GM12878 (cell line): ENCODE measurements around the gene EI24. TPM values are rescaled to one million over a fixed set of nuclear protein-coding genes. Genes with fewer than 3 reads are reported as not detected.

Experiments
- ASH2L ChIP-seq: fragments of 300-600, 200-600 bp; sonication (generic); IDR thresholded peaks from 2 replicates; pipeline ENCODE4 v1.6.1; 2017; ENCODE audit warnings: low read depth, mild to moderate bottlenecking, borderline replicate concordance
- CREB1 ChIP-seq: IDR thresholded peaks from 2 replicates; pipeline ENCODE4 v1.6.1; 2012; ENCODE audit warnings: low read depth, mild to moderate bottlenecking, inconsistent platforms
- EED ChIP-seq: sonication (generic); IDR thresholded peaks from 2 replicates; pipeline ENCODE4 v1.6.1; 2016; ENCODE audit warnings: antibody characterized with exemption, low read depth
- HDAC2 ChIP-seq: fragments of 200-600 bp; sonication (generic); IDR thresholded peaks from 2 replicates; pipeline ENCODE4 v1.6.1; 2017
- HDAC6 ChIP-seq: fragments of 200-600 bp; sonication (generic); IDR thresholded peaks from one replicate; pipeline ENCODE4 v1.8.0; 2017; ENCODE audit warnings: antibody characterized with exemption; ENCODE audit not compliant: unreplicated experiment
- IKZF1 ChIP-seq: fragments of 450-650 bp; conservative IDR thresholded peaks from 2 replicates; pipeline ENCODE4 v1.6.1; 2017; ENCODE audit warnings: antibody characterized with exemption, mild to moderate bottlenecking
- IKZF2 ChIP-seq, 2 experiments: fragments of 450-650 bp; IDR thresholded peaks; 2 replicates each; pipeline ENCODE4 v1.6.1; 2017; ENCODE audit warnings: mild to moderate bottlenecking in 2 of 2, moderate library complexity in 2 of 2
- MTA3 ChIP-seq: IDR thresholded peaks from 2 replicates; pipeline ENCODE4 v1.6.1; 2012; ENCODE audit warnings: low read length, inconsistent platforms, borderline replicate concordance
- RFX5 ChIP-seq: IDR thresholded peaks from 2 replicates; pipeline ENCODE4 v1.6.1; 2011; ENCODE audit warnings: low read depth, low read length, improper control_type of control experiment
- RUNX3 ChIP-seq: IDR thresholded peaks from 2 replicates; pipeline ENCODE4 v1.6.1; 2012; ENCODE audit warnings: low read length, inconsistent platforms
- TARDBP ChIP-seq: IDR thresholded peaks from 2 replicates; pipeline ENCODE4 v1.6.1; 2016; ENCODE audit warnings: borderline replicate concordance
- ZNF274 ChIP-seq: IDR thresholded peaks from one replicate; pipeline ENCODE4 v1.8.0; 2011; ENCODE audit not compliant: insufficient read length, insufficient read depth
- polyA plus RNA-seq, 11 experiments: library from polyadenylated mRNA; depleted of rRNA in 4 of 11; unstranded in 6 of 11; stranded (reverse) in 5 of 11; fragments of >200 nt; fragmentation: Nextera tagmentation in 4 of 11; fragmentation: Illumina TruSeq in 1 of 11; extraction: Ambion mirVana in 4 of 11; extraction: Trizol in 1 of 11; gene quantifications; 1 replicate in 1 of 11; 2 replicates in 10 of 11; pipeline versions ENCODE4 v1.2.1 to v1.2.3, GENCODE V29; 2011 to 2016; ENCODE audit warnings: inconsistent platforms in 2 of 11, missing spikeins in 2 of 11, low read depth in 1 of 11
- total RNA-seq, 4 experiments: library from RNA; depleted of rRNA in 3 of 4; stranded (reverse); fragments of >200 nt in 3 of 4; fragmentation: Illumina TruSeq in 1 of 4; extraction: Trizol in 1 of 4; gene quantifications; 2 replicates each; pipeline versions ENCODE4 v1.2.1 to v1.2.3, GENCODE V29; 2013 to 2021
- TF ChIP-seq, protein P1 (sequence below): IDR thresholded peaks from 2 replicates; pipeline ENCODE4 v1.6.1; 2012; ENCODE audit warnings: low read depth, low read length, improper control_type of control experiment
- TF ChIP-seq, protein P2 (sequence below): fragments of 450-650 bp; IDR thresholded peaks from 2 replicates; pipeline ENCODE4 v1.6.1; 2016; ENCODE audit warnings: mild to moderate bottlenecking, moderate library complexity, borderline replicate concordance
- TF ChIP-seq, protein P3 (sequence below): IDR thresholded peaks from 2 replicates; pipeline ENCODE4 v1.6.1; 2011; ENCODE audit warnings: borderline replicate concordance, low read depth, mild to moderate bottlenecking, moderate library complexity, low read length; ENCODE audit not compliant: insufficient read depth, poor library complexity, severe bottlenecking
- TF ChIP-seq, protein P4 (sequence below): IDR thresholded peaks from 2 replicates; pipeline ENCODE4 v1.6.1; 2012; ENCODE audit warnings: mild to moderate bottlenecking, low read depth, low read length

EI24 gene
- total and polyA plus RNA-seq, 10 of the 15 experiments (the other 5 are each of a cell fraction or from before 2014, with no cell fraction given) = 20.3 to 127 (median 70.4) TPM

DNA sequence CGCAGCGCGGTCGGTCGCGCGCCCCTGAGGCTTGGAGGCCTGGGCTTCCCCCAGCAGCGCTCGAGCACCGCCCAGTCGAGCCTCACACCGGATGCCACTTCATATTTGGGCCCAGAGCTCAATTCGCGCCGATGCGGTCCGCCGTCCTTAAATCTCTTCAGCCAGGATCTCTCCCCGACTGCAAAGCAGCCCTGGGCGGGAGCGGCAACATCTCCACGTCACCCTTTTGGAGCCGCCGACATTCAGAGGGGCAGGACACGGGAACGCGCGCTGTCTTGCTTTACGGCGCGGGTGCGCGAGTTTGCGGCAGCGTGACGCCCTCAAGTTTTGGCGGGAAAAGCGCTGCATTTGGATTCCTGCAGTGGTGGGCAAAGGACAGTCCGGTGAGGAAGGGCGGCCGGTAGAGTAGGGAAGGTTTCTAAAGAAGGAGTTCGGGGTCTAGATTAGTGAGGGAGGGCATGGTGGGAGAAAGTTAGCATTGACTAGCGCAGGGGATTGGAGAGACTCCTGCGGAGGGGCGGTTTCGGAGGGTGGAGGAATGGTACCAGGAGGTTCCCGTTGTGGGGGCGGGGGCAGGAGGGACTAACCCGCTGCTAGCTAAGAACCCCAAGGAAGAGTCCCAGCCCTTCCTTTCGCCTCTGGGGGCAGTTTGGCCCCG is 56.5 kb downstream of the EI24 start (continued):
- TF ChIP-seq TARDBP = 0 out of 2 replicates have a peak, but pooled peaks have one; percentile 30
- TF ChIP-seq IKZF2 (IDR thresholded peaks at IDR 0.05) = peak; percentile 27 to 29; a peak in 2 of 4 replicates
- peak; percentile 54; the same call in 1 of the 2 replicates for TF ChIP-seq MTA3
- TF ChIP-seq ASH2L = peak; percentile 100
- TF ChIP-seq RUNX3 = peak; percentile 73
- no peak for TF ChIP-seq ZNF274
- TF ChIP-seq HDAC2 = no peak
- TF ChIP-seq, protein P1, sequence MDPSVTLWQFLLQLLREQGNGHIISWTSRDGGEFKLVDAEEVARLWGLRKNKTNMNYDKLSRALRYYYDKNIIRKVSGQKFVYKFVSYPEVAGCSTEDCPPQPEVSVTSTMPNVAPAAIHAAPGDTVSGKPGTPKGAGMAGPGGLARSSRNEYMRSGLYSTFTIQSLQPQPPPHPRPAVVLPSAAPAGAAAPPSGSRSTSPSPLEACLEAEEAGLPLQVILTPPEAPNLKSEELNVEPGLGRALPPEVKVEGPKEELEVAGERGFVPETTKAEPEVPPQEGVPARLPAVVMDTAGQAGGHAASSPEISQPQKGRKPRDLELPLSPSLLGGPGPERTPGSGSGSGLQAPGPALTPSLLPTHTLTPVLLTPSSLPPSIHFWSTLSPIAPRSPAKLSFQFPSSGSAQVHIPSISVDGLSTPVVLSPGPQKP = peak; percentile 72; the same call in 1 of the 2 replicates
- TF ChIP-seq HDAC6 = peak; percentile 80
- peak; percentile 92 for TF ChIP-seq CREB1
- TF ChIP-seq IKZF1 = peak; percentile 67
- TF ChIP-seq RFX5 = no peak
- TF ChIP-seq, protein P2, sequence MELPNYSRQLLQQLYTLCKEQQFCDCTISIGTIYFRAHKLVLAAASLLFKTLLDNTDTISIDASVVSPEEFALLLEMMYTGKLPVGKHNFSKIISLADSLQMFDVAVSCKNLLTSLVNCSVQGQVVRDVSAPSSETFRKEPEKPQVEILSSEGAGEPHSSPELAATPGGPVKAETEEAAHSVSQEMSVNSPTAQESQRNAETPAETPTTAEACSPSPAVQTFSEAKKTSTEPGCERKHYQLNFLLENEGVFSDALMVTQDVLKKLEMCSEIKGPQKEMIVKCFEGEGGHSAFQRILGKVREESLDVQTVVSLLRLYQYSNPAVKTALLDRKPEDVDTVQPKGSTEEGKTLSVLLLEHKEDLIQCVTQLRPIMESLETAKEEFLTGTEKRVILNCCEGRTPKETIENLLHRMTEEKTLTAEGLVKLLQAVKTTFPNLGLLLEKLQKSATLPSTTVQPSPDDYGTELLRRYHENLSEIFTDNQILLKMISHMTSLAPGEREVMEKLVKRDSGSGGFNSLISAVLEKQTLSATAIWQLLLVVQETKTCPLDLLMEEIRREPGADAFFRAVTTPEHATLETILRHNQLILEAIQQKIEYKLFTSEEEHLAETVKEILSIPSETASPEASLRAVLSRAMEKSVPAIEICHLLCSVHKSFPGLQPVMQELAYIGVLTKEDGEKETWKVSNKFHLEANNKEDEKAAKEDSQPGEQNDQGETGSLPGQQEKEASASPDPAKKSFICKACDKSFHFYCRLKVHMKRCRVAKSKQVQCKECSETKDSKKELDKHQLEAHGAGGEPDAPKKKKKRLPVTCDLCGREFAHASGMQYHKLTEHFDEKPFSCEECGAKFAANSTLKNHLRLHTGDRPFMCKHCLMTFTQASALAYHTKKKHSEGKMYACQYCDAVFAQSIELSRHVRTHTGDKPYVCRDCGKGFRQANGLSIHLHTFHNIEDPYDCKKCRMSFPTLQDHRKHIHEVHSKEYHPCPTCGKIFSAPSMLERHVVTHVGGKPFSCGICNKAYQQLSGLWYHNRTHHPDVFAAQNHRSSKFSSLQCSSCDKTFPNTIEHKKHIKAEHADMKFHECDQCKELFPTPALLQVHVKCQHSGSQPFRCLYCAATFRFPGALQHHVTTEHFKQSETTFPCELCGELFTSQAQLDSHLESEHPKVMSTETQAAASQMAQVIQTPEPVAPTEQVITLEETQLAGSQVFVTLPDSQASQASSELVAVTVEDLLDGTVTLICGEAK = peak; percentile 45; the same call in 1 of the 2 replicates
- no peak for TF ChIP-seq EED
- TF ChIP-seq, protein P3, sequence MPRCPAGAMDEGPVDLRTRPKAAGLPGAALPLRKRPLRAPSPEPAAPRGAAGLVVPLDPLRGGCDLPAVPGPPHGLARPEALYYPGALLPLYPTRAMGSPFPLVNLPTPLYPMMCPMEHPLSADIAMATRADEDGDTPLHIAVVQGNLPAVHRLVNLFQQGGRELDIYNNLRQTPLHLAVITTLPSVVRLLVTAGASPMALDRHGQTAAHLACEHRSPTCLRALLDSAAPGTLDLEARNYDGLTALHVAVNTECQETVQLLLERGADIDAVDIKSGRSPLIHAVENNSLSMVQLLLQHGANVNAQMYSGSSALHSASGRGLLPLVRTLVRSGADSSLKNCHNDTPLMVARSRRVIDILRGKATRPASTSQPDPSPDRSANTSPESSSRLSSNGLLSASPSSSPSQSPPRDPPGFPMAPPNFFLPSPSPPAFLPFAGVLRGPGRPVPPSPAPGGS = peak; percentile 14
- TF ChIP-seq, protein P4, sequence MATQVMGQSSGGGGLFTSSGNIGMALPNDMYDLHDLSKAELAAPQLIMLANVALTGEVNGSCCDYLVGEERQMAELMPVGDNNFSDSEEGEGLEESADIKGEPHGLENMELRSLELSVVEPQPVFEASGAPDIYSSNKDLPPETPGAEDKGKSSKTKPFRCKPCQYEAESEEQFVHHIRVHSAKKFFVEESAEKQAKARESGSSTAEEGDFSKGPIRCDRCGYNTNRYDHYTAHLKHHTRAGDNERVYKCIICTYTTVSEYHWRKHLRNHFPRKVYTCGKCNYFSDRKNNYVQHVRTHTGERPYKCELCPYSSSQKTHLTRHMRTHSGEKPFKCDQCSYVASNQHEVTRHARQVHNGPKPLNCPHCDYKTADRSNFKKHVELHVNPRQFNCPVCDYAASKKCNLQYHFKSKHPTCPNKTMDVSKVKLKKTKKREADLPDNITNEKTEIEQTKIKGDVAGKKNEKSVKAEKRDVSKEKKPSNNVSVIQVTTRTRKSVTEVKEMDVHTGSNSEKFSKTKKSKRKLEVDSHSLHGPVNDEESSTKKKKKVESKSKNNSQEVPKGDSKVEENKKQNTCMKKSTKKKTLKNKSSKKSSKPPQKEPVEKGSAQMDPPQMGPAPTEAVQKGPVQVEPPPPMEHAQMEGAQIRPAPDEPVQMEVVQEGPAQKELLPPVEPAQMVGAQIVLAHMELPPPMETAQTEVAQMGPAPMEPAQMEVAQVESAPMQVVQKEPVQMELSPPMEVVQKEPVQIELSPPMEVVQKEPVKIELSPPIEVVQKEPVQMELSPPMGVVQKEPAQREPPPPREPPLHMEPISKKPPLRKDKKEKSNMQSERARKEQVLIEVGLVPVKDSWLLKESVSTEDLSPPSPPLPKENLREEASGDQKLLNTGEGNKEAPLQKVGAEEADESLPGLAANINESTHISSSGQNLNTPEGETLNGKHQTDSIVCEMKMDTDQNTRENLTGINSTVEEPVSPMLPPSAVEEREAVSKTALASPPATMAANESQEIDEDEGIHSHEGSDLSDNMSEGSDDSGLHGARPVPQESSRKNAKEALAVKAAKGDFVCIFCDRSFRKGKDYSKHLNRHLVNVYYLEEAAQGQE = no peak
